ENCODE data around the gene FSIP1.

FSIP1 gene

DNA sequence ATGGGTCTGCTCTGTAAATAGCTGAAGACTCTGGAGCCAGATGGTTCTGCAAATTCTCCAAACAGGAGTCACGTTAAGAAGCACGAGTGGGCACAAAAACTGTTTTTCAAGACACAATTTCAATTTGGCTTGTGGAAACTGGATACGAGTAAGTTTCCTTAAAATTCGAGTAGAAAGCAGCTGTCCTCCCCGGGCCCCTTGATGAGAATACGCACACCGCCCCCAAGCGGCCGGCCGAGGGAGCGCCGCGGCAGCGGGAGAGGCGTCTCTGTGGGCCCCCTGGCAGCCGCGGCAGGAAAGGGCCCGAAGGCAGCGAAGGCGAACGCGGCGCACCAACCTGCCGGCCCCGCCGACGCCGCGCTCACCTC is 202.5 kb downstream of the FSIP1 start:
- no peak for FAIRE-seq

DNA sequence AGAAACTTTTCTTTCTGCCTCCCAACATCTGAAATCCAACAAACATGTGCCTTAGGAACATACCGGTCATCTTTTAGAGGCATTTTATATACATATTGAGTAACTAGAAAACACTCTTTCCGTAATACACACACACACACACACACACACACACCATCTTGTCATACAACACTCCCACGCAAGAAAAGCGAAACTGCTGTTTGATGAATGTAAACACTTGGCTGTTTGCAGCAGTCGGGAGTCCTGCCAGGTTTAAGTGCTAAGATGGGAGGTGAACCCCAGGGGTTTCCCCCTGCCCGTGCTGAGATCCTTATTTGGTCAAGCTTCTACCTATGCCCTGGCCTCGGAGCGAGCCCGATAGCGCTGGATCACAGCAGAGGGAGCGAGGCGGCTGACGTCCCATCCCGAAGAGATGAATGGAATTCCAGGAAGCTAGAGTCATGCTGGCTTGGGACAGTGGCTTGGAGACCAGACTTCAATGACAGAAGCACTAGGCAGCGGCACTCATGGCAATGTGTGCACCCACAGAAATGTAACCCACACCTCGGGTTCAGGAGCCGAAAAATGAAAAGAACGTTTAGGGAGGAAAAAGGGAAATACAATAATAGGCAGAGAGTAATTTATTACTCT is 203.0 kb downstream of the FSIP1 start:
- FAIRE-seq: no peak

DNA sequence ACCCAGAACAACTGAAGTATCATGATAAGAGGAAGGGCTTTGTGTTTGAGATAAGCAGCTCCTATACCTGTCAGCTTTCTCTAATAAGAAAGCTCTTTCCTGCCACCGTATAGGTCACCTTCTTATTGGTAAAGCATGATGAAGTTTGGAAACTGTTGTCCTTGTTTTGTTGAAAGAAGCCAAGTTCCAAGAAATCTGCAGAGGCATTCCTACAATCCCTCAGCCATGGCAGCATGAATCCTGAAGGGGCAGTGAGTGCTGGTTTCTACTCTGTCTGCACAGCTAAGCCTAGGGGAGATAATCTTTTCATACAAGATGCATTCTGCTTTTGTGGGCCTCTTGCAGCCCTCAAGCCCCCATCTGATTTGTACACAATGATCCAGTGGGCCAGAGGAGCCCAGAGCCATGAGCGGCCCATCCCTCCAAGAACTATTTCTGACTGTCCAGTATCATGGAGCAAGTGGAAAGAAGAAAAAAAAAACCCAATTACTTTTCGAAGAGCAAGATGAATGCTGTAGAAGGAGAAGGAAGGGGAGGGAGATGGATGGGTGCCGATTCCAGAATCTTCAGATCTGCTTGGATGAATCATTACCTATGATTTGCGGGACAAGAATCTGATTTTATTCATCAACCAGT is 203.7 kb downstream of the FSIP1 start:
- no peak for FAIRE-seq

DNA sequence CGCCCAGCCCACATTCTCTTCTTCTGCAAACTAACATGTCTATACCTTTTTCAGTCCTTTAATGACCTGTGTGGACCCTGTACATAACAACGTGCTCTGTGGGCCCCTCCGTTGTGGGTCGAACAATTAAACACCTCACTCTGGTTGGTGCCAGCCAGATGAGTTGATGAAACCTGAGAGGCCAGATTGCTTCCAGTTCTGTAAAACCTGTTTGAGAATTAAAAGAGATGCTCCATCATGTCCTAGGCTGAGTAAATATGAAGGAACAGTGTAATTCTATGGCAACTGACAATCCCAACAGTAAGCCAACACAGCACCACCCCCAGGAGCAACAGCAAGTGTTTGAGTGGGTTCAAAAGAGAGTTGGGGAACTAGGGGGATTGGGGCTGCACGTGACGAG is 207.5 kb downstream of the FSIP1 start:
- no peak for FAIRE-seq

DNA sequence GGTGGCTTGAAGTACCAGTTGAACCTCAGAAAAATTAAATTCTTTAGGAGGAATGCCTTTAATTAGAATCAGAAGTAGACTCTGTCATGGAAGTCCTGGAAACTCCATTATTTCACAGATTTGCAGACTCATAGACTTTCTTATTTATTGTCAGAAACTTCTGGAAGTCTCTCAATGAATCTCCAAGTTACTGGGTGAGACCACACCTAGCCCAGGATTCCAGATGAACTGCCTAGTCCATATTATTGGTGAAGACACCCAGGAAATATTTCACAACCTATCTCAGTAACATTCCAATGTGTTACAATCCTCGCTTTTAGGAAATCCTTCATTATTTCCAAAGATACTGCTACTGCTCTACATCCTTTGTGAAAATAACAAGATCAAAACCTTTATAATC is 208.2 kb downstream of the FSIP1 start:
- FAIRE-seq: no peak

DNA sequence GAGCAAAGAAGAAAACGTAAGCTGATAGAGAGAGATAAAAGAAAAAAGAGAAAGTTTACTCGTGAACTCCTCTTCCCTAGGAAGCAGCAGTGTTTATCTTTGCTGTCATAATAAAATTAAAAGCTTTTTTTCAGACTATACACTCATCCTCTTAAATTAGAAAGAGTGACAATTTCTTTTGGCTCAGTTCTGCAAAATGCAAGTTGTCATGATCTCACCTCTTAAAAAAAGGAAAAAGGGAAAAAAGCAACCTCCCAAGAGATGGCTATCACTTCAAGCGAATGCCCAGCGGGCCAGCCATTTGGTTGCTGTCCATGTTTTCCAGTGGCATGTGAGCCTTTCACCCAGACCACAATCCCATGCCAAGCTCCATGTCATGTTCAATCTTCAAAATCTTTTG is 208.8 kb downstream of the FSIP1 start:
- FAIRE-seq: no peak

DNA sequence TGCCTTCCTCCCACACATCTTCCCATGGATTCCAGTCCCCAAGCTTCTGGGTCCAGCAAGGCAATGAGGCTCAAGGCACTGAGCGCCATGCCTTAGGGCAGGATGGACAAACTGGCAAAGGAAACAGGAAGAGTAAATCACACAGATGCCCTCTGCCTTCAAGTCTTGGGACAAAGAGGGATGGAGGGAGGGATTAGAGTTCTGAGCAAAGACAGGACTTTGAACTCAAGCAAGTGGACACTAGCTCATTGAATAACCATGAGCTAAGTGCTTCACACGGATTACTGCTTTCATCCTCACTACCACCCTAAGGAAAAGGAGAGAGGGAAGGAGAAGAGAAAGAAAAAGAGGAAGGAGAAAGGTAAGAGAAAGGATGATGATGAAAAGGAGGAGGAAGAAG is 209.4 kb downstream of the FSIP1 start:
- no peak for FAIRE-seq

DNA sequence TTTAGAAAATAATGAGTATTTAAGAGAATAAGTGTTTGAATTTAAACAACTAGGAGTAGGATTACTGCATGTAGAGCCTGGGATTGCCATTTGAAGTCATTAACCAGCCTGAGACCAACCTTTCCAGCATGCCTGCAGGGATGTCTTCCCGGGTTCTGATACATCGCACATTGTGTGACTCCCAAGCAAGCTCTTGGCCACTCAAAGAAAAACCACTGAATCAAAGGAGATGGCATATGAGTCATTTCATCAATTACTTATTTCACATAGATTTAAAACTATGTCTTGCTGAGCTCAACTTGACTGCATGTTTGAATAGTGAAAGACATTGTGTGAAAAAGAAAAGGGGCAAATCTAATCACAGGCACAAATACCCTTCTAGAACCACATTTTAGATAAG is 216.8 kb downstream of the FSIP1 start:
- FAIRE-seq: no peak

DNA sequence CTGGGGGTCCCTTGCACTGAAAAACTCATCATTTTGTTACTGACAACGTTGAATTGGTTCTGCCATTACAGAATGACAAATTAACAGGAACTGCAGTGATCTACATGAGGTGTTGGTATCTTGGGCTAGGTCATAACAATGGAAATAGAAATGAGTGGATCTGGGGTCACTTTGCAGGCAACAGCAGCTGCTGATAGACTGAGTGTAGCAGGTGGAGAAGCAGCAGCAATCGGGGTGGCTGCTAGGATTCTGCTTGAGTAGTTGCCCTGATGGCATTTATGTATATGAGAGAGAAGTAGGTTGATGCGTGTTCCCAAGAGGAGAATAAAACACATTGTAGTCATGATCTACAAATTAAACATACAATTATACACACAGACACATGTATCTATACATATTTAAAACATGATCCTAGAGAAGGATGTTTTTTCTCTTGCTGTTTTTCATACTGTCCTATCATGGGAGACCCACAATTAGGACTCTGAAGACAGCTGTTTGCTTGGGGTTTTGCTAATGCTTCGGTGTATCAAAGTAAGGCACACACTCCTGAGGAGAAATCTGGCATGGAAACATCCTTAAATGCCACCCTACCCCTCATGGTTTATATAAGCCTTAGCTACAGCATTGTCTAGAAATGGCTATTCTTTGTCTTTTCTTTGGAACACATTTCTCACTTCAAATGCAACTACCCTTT is 217.5 kb downstream of the FSIP1 start:
- FAIRE-seq: no peak

DNA sequence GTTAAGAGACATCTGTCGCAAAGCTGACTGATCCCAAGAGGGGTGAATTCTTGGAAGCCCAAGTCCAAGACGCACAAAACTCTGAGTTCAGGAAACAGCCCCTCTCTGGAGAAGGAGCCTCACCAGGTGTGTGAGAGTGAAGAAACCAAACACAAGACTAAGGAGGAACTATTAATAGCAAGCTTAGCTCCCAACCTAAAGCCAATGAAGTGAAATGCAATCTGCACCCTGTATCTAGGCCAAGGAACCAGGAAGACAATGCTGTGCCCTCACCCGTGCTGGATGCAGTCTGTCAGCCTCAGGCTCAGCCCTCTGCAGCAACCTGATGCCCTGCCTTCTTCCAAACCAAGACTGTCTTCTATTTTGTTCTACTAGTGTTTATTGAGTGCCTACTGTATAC is 224.2 kb downstream of the FSIP1 start:
- no peak for FAIRE-seq

DNA sequence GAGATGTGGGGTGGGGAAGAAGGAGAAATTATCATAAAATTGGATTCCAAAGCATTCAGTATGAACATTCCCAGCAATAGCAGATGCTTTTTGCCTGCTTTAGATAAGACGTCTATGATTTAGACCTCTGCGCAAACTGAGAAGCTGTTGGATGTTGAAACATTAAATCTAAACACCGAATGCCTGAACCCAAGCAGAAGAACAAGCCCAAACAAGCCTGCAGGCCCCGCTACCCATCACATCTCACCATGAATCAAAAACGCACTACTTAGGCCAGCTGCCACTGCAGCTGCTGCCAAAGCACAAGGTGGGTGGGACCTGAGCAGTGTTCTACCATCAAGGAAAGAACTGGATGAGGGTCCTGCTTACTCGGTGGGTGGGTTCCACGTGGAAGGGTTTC is 226.2 kb downstream of the FSIP1 start:
- no peak for FAIRE-seq

DNA sequence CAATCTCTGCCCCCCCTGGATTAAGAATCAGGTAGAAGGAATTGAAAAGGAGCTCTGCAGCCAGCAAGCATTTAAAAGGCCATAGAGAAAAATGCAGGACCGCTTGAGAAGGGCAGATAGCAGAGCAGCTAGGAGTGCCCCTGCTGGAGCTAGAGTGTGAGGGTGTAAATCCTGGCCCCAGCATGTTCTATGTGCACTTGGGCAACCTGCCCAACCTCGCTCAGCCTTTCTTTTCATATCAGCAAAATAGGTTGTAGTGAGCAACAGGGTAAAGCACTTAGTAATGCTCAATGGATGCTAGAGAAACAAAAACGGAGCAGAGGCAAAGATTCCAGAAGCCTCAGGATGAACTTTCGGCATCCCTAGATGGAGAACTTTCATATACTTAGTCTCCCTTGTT is 226.8 kb downstream of the FSIP1 start:
- no peak for FAIRE-seq

DNA sequence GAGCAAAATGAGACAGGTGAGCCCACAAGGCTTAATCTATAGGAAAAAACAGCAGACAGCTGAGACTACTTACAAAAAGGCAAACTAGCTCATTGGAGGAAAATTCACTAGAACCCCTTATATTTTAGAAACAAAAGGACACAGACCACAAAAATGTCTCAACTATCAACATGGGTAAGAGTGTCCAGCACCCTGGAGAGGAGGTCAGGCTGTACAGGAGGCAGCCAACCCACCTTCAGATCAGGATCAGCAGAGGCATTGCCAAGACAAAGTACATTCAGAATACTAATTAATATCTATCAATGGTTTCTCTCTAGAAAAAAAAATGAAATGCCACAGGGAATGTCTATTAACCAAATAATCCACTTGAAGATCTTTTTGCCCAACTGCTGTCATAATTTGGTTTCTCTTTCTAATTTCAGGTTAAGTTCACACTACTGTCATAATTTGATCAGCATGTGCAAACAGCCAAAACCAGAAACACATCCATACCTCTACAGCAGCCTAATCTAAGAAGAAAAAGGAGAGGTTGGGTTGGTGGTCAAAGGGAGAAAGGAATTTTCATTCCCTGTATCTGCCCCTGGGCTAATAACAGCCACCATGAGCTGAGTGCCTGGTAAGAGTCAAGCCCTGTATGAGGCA is 227.8 kb downstream of the FSIP1 start:
- FAIRE-seq: no peak

DNA sequence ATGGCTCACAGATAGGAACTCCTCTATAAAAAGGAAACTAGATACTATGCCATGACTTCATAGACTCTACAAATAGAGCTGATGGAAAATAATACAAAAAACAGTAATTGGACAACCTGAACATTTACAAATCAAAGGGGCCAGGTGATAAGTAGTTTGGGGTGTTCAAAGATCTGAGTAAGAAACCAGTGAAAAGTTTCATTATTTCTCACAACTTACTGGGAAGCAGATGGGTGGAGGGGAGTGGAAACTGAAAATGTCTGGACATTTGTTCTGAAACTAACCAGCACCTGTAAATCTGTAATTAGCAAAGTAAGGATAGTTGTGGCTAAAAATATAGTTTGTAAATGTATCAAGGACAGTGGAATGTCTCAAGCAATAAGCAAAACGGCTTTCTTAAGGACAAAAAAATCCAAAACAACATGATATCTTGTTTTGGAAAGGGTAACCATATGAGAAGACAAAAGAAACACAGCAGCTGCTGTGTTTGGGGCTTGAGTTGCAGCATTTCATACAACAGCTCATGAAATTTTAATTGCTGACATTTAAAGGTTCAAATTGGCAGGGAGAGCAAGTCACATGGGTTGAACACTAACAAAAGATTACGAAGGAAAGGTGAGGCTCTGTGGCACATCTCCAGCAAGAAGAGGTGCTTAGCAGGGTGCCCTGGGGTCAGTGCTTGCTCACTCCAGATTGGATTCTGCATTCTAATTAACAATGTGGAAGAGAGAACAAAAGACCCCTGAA is 228.5 kb downstream of the FSIP1 start:
- no peak for FAIRE-seq

DNA sequence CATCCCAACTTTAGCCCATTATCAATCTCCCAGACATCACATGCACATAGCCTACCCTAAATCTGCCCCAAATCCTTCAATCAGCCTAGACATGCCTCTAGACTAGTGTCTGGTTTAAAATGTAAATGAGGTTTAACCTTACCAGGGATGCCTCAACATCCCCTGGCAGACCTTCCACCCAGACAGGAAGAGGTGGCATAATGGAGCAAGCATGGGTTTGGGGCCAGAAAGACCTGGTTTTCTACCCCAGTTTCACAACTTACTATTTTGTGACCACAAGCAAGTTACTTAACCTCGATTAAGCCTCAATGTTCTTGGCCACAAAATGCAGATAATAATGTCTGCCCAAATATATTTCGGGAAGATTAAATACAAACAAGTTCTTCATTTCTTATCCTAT is 230.1 kb downstream of the FSIP1 start:
- no peak for FAIRE-seq

DNA sequence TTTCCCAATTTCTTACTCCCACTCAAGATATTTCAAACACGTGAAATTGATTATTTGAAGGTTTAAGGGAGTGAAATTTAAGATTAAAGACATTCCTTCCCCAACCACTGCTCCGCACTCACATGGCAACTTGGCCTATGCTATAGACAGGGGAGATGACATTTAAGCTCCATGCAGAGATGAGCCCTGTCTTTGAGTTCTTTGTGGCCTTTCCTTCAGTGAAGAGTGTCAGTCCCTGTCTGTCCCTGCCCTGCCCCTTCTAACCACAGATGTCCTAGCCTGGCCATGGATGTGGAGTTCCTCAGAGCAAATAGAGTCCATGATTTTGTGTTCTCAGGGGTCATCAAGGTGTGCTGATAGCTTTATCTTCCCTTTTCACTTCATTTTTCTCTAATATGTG is 231.2 kb downstream of the FSIP1 start:
- FAIRE-seq: no peak

Data from A204.1 (cell line).